Neural progenitor cell (in vitro differentiated cells): ENCODE measurements around the gene DOK1. TPM values are rescaled to one million over a fixed set of nuclear protein-coding genes. Genes with fewer than 3 reads are reported as not detected.

ENCODE experiments used
- DNase-seq: peaks from one replicate; pipeline ENCODE4 v3.0.0-alpha.2; 2016; ENCODE audit warnings: low spot score
- H2AFZ ChIP-seq: fragments of 200-600 bp; sonication (generic); replicated peaks from 2 replicates; pipeline ENCODE4 v1.6.1; 2016; ENCODE audit warnings: antibody characterized with exemption
- H3F3A ChIP-seq: fragments of 200-600 bp; sonication (generic); 2 replicates; pipeline ENCODE4 v1.6.1; 2016; ENCODE audit warnings: antibody characterized with exemption, low read depth
- H3K27ac ChIP-seq: fragments of 200-600 bp; sonication (generic); 2 replicates; pipeline ENCODE4 v1.5.1; 2016; ENCODE audit warnings: mild to moderate bottlenecking
- H3K27me3 ChIP-seq: fragments of 200-600 bp; sonication (generic); 2 replicates; pipeline ENCODE4 v1.6.1; 2016; ENCODE audit warnings: mild to moderate bottlenecking, moderate library complexity
- H3K36me3 ChIP-seq: fragments of 200-600 bp; sonication (generic); 2 replicates; pipeline ENCODE4 v1.5.1; 2016
- H3K4me1 ChIP-seq: fragments of 200-600 bp; sonication (generic); 2 replicates; pipeline ENCODE4 v1.6.1; 2016; ENCODE audit warnings: mixed run types
- H3K4me2 ChIP-seq: fragments of 200-600 bp; sonication (generic); 2 replicates; pipeline ENCODE4 v1.6.1; 2016
- H3K4me3 ChIP-seq: fragments of 200-600 bp; sonication (generic); 2 replicates; pipeline ENCODE4 v1.5.1; 2016
- H3K79me2 ChIP-seq: fragments of 200-600 bp; sonication (generic); 2 replicates; pipeline ENCODE4 v1.6.1; 2016; ENCODE audit warnings: low read depth
- H3K9ac ChIP-seq: fragments of 200-600 bp; sonication (generic); 2 replicates; pipeline ENCODE4 v1.6.1; 2016
- H3K9me3 ChIP-seq: fragments of 200-600 bp; sonication (generic); 2 replicates; pipeline ENCODE4 v1.5.1; 2016; ENCODE audit warnings: low read depth
- H4K20me1 ChIP-seq: fragments of 200-600 bp; sonication (generic); 2 replicates; pipeline ENCODE4 v1.6.1; 2016; ENCODE audit warnings: low read depth
- H3K27ac Mint-ChIP-seq: 3 replicates; pipeline ENCODE4 v1.8.0; 2021; ENCODE audit warnings: mixed read lengths
- H3K27me3 Mint-ChIP-seq: 2 replicates; pipeline ENCODE4 v1.8.0; 2022; ENCODE audit warnings: low read depth, mild to moderate bottlenecking, inconsistent platforms, moderate library complexity, mixed read lengths; ENCODE audit not compliant: insufficient read depth
- H3K36me3 Mint-ChIP-seq: 3 replicates; pipeline ENCODE4 v1.8.0; 2021; ENCODE audit warnings: mixed read lengths
- H3K4me1 Mint-ChIP-seq: 3 replicates; pipeline ENCODE4 v1.8.0; 2021; ENCODE audit warnings: mixed read lengths
- H3K4me3 Mint-ChIP-seq: 3 replicates; pipeline ENCODE4 v1.8.0; 2021; ENCODE audit warnings: mild to moderate bottlenecking, moderate library complexity, mixed read lengths
- H3K9me3 Mint-ChIP-seq: 3 replicates; pipeline ENCODE4 v1.8.0; 2020; ENCODE audit warnings: mixed read lengths
- CTCF ChIP-seq: fragments of 200-600 bp; sonication (generic); IDR thresholded peaks from 2 replicates; pipeline ENCODE4 v1.5.1; 2017; ENCODE audit warnings: antibody characterized with exemption, mild to moderate bottlenecking
- EZH2 ChIP-seq: fragments of 200-600 bp; sonication (generic); IDR thresholded peaks from 2 replicates; pipeline ENCODE4 v1.6.1; 2017; ENCODE audit warnings: antibody characterized with exemption, mild to moderate bottlenecking, moderate library complexity
- EZH2phosphoT487 ChIP-seq: fragments of 200-600 bp; sonication (generic); IDR thresholded peaks from 2 replicates; pipeline ENCODE4 v1.6.1; 2017; ENCODE audit warnings: antibody characterized with exemption
- total RNA-seq: library from RNA; depleted of rRNA; stranded (reverse); fragments of >200 nt; gene quantifications from 2 replicates; pipeline ENCODE4 v1.2.3, GENCODE V29; 2015; ENCODE audit warnings: low replicate concordance

DOK1 gene
- total RNA-seq, 1 donor from 2014 or later: 3.4 TPM

GRCh38 chr2:74534411-74534810, 20.1 kb upstream of the DOK1 start:
- peaks cover 17% of the 10 kb centered on the region for H3K4me1 Mint-ChIP-seq
- Histone ChIP-seq H3K9me3 (no peaks in the 10 kb centered on the region), H3K9ac (no peak overlapping the region), H3K27me3 (no peaks in the 10 kb centered on the region), H3K4me2 (no peak overlapping the region), H2AFZ (no peak overlapping the region), H3F3A (peaks cover 12% of the 10 kb centered on the region), H3K27ac (no peak overlapping the region), H4K20me1 (no peaks in the 10 kb centered on the region), H3K36me3 (no peaks in the 10 kb centered on the region), H3K4me1 (peaks cover 10% of the 10 kb centered on the region), H3K4me3 (no peak overlapping the region), H3K79me2 (peaks cover 17% of the 10 kb centered on the region)
- no peaks in the 10 kb centered on the region for H3K9me3 Mint-ChIP-seq
- peaks cover 8% of the 10 kb centered on the region for H3K27me3 Mint-ChIP-seq
- TF ChIP-seq CTCF (no peak), EZH2 (no peak), EZH2phosphoT487 (no peak)
- no peak overlapping the region for H3K27ac Mint-ChIP-seq
- H3K36me3 Mint-ChIP-seq: peaks cover 16% of the 10 kb centered on the region
- DNase-seq: no peak
- no peak overlapping the region for H3K4me3 Mint-ChIP-seq

GRCh38 chr2:74535440-74535965, 19.0 kb upstream of the DOK1 start:
- H3K4me1 Mint-ChIP-seq: peaks cover 16% of the 10 kb centered on the region
- Histone ChIP-seq H3K36me3 (no peaks in the 10 kb centered on the region), H3K4me1 (peaks cover 9% of the 10 kb centered on the region), H3K4me2 (no peak overlapping the region), H3K79me2 (peaks cover 12% of the 10 kb centered on the region), H2AFZ (no peak overlapping the region), H3K27ac (no peak overlapping the region), H3K4me3 (no peak overlapping the region), H4K20me1 (no peaks in the 10 kb centered on the region), H3K9me3 (no peaks in the 10 kb centered on the region), H3K27me3 (no peaks in the 10 kb centered on the region), H3F3A (peaks cover 12% of the 10 kb centered on the region), H3K9ac (no peak overlapping the region)
- no peak overlapping the region for H3K27ac Mint-ChIP-seq
- peaks cover 16% of the 10 kb centered on the region for H3K36me3 Mint-ChIP-seq
- no peak overlapping the region for H3K4me3 Mint-ChIP-seq
- TF ChIP-seq CTCF (no peak), EZH2phosphoT487 (no peak), EZH2 (no peak)
- peaks cover 11% of the 10 kb centered on the region for H3K27me3 Mint-ChIP-seq
- H3K9me3 Mint-ChIP-seq: no peaks in the 10 kb centered on the region
- no peak for DNase-seq

- Histone ChIP-seq H3K27me3 (no peaks in the 10 kb centered on the region), H2AFZ (no peak overlapping the region), H3K9ac (no peak overlapping the region), H3K4me3 (no peak overlapping the region), H3K4me2 (no peak overlapping the region), H3F3A (peaks cover 9% of the 10 kb centered on the region), H3K27ac (no peak overlapping the region), H4K20me1 (no peaks in the 10 kb centered on the region), H3K79me2 (peaks cover 4% of the 10 kb centered on the region), H3K9me3 (no peaks in the 10 kb centered on the region), H3K4me1 (peaks cover under 1% of the 10 kb centered on the region), H3K36me3 (no peaks in the 10 kb centered on the region)
- H3K4me1 Mint-ChIP-seq: peaks cover 8% of the 10 kb centered on the region
- no peak overlapping the region for H3K4me3 Mint-ChIP-seq
- DNase-seq: no peak
- no peak for TF ChIP-seq CTCF
- no peak for TF ChIP-seq EZH2
- TF ChIP-seq EZH2phosphoT487: no peak
- no peaks in the 10 kb centered on the region for H3K9me3 Mint-ChIP-seq
- no peak overlapping the region for H3K27ac Mint-ChIP-seq
- H3K36me3 Mint-ChIP-seq: peaks cover 16% of the 10 kb centered on the region
- H3K27me3 Mint-ChIP-seq: peaks cover 11% of the 10 kb centered on the region
These were observed 18.2 kb upstream of the DOK1 start for GRCh38 chr2:74536166-74536950.
